Neural cell (in vitro differentiated cells): Measurements from ENCODE around the gene MTNR1B. TPM values are rescaled to one million over a fixed set of nuclear protein-coding genes. Genes with fewer than 3 reads are reported as not detected.

Experiments
- H2AFZ ChIP-seq: fragments of 200-600, 300-800 bp; sonication (generic), shearing (Covaris generic); 2 replicates; pipeline ENCODE4 v1.6.0; 2014; ENCODE audit warnings: low read depth, mild to moderate bottlenecking, antibody characterized with exemption, low read length, moderate library complexity
- H3F3A ChIP-seq: fragments of 200-600 bp; shearing (Covaris generic); 2 replicates; pipeline ENCODE4 v1.6.1; 2016; ENCODE audit warnings: mild to moderate bottlenecking, moderate library complexity, mixed read lengths, antibody characterized with exemption, low read length; ENCODE audit not compliant: insufficient read depth, poor library complexity, severe bottlenecking
- H3K27ac ChIP-seq: fragments of 200-600, 300-800 bp; sonication (generic), shearing (Covaris generic); 2 replicates; pipeline ENCODE4 v1.5.1; 2014; ENCODE audit warnings: mild to moderate bottlenecking, low read length, moderate library complexity
- H3K27me3 ChIP-seq: fragments of 300-800, 200-600 bp; sonication (generic), shearing (Covaris generic); 2 replicates; pipeline ENCODE4 v1.6.0; 2014; ENCODE audit warnings: mild to moderate bottlenecking, low read depth, low read length, moderate library complexity; ENCODE audit not compliant: insufficient read depth
- H3K36me3 ChIP-seq: fragments of 300-800, 200-600 bp; sonication (generic), shearing (Covaris generic); 2 replicates; pipeline ENCODE4 v1.5.1; 2014; ENCODE audit warnings: mild to moderate bottlenecking, antibody characterized with exemption, low read length, moderate library complexity; ENCODE audit not compliant: insufficient read depth
- H3K4me2 ChIP-seq: fragments of 300-800, 200-600 bp; sonication (generic), shearing (Covaris generic); 2 replicates; pipeline ENCODE4 v1.6.0; 2014; ENCODE audit warnings: mild to moderate bottlenecking, low read length
- H3K4me3 ChIP-seq: fragments of 300-800, 200-600 bp; sonication (generic), shearing (Covaris generic); 2 replicates; pipeline ENCODE4 v1.5.1; 2014; ENCODE audit warnings: mild to moderate bottlenecking, low read length, moderate library complexity
- H3K79me2 ChIP-seq: fragments of 200-600 bp; shearing (Covaris generic); replicated peaks from 2 replicates; pipeline ENCODE4 v1.6.0; 2014; ENCODE audit warnings: mild to moderate bottlenecking, low read length, moderate library complexity; ENCODE audit not compliant: insufficient read depth
- H3K9ac ChIP-seq: fragments of 300-800, 200-600 bp; sonication (generic), shearing (Covaris generic); 2 replicates; pipeline ENCODE4 v1.6.1; 2016; ENCODE audit warnings: mild to moderate bottlenecking, low read length, mixed read lengths
- H3K9me2 ChIP-seq: fragments of 200-600 bp; shearing (Covaris generic); 2 replicates; pipeline ENCODE4 v1.6.1; 2016; ENCODE audit warnings: mild to moderate bottlenecking, low read length, mixed read lengths; ENCODE audit not compliant: insufficient read depth
- H3K9me3 ChIP-seq: fragments of 200-600, 300-800 bp; sonication (generic), shearing (Covaris generic); 2 replicates; pipeline ENCODE4 v1.6.1; 2016; ENCODE audit warnings: mild to moderate bottlenecking, mixed run types, low read length, moderate library complexity, mixed read lengths
- H4K20me1 ChIP-seq: fragments of 200-600 bp; shearing (Covaris generic); 2 replicates; pipeline ENCODE4 v1.6.1; 2016; ENCODE audit warnings: mild to moderate bottlenecking, mixed run types; ENCODE audit not compliant: insufficient read depth
- EP300 ChIP-seq: fragments of 450-650 bp; conservative IDR thresholded peaks from 2 replicates; pipeline ENCODE4 v1.6.1; 2014; ENCODE audit warnings: antibody characterized with exemption, mild to moderate bottlenecking, moderate library complexity; ENCODE audit not compliant: poor library complexity, severe bottlenecking
- EZH2 ChIP-seq: fragments of 200-600, 300-800 bp; shearing (Covaris generic), sonication (generic); IDR thresholded peaks from 2 replicates; pipeline ENCODE4 v1.6.1; 2014; ENCODE audit warnings: antibody characterized with exemption, low read length, borderline replicate concordance, mild to moderate bottlenecking; ENCODE audit not compliant: insufficient read depth, poor library complexity, severe bottlenecking
- MXI1 ChIP-seq: fragments of 450-650 bp; conservative IDR thresholded peaks from 2 replicates; pipeline ENCODE4 v1.6.1; 2014; ENCODE audit warnings: antibody characterized with exemption, mild to moderate bottlenecking; ENCODE audit not compliant: poor library complexity, severe bottlenecking
- POLR2AphosphoS5 ChIP-seq: IDR thresholded peaks from 2 replicates; pipeline ENCODE4 v1.6.1; 2012
- RAD21 ChIP-seq: fragments of 450-650 bp; conservative IDR thresholded peaks from 2 replicates; pipeline ENCODE4 v1.6.1; 2014; ENCODE audit warnings: antibody characterized with exemption, mild to moderate bottlenecking, moderate library complexity
- SMC3 ChIP-seq: fragments of 450-650 bp; conservative IDR thresholded peaks from 2 replicates; pipeline ENCODE4 v1.6.1; 2014; ENCODE audit warnings: antibody characterized with exemption, mild to moderate bottlenecking, moderate library complexity; ENCODE audit not compliant: poor library complexity
- TAF1 ChIP-seq: IDR thresholded peaks from 2 replicates; pipeline ENCODE4 v1.6.1; 2012; ENCODE audit warnings: low read depth
- polyA plus RNA-seq: library from polyadenylated mRNA; depleted of rRNA; stranded (reverse); fragments of >200 nt; gene quantifications from 2 replicates; pipeline ENCODE4 v1.2.3, GENCODE V29; 2014
- TF ChIP-seq, protein P1 (sequence below): IDR thresholded peaks from 2 replicates; pipeline ENCODE4 v1.6.1; 2012; ENCODE audit warnings: borderline replicate concordance
- TF ChIP-seq, protein P2 (sequence below): fragments of 450-650 bp; IDR thresholded peaks from 2 replicates; pipeline ENCODE4 v1.5.1; 2014; ENCODE audit warnings: antibody characterized with exemption, mild to moderate bottlenecking, moderate library complexity; ENCODE audit not compliant: poor library complexity, severe bottlenecking

MTNR1B gene
- polyA plus RNA-seq, 1 donor from 2014 or later: not detected

DNA sequence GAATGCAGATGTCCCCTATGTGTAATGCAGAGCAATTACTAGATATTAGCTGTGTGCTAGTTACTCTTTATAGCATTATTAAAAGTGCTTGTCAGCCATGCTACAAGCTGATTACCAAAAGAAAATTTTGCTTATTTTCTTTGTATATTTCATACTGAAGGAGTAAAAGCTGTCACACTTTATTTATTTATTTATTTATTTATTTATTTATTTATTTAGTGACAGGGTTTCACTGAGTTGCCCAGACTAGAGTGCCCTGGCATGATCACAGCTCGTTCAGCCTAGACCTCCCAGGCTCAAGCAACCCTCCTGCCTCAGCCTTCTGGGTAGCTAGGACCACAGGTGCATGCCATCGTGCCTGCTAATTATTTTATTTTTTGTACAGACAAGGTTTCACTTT is 4.3 kb upstream of the MTNR1B start:
- no peak overlapping the region for H3K9ac ChIP-seq
- no peak overlapping the region for H2AFZ ChIP-seq
- H3K4me3 ChIP-seq: no peak overlapping the region
- H3K79me2 ChIP-seq: no peaks in the 10 kb centered on the region
- no peak overlapping the region for H3K27ac ChIP-seq
- H3K36me3 ChIP-seq: no peaks in the 10 kb centered on the region
- H3K4me2 ChIP-seq: no peak overlapping the region
- H3K9me3 ChIP-seq: no peaks in the 10 kb centered on the region
- H3F3A ChIP-seq: no peaks in the 10 kb centered on the region
- TF ChIP-seq MXI1 (no peak), TAF1 (no peak), EP300 (no peak), POLR2AphosphoS5 (no peak), EZH2 (no peak), SMC3 (no peak), RAD21 (no peak)
- TF ChIP-seq, protein P1, sequence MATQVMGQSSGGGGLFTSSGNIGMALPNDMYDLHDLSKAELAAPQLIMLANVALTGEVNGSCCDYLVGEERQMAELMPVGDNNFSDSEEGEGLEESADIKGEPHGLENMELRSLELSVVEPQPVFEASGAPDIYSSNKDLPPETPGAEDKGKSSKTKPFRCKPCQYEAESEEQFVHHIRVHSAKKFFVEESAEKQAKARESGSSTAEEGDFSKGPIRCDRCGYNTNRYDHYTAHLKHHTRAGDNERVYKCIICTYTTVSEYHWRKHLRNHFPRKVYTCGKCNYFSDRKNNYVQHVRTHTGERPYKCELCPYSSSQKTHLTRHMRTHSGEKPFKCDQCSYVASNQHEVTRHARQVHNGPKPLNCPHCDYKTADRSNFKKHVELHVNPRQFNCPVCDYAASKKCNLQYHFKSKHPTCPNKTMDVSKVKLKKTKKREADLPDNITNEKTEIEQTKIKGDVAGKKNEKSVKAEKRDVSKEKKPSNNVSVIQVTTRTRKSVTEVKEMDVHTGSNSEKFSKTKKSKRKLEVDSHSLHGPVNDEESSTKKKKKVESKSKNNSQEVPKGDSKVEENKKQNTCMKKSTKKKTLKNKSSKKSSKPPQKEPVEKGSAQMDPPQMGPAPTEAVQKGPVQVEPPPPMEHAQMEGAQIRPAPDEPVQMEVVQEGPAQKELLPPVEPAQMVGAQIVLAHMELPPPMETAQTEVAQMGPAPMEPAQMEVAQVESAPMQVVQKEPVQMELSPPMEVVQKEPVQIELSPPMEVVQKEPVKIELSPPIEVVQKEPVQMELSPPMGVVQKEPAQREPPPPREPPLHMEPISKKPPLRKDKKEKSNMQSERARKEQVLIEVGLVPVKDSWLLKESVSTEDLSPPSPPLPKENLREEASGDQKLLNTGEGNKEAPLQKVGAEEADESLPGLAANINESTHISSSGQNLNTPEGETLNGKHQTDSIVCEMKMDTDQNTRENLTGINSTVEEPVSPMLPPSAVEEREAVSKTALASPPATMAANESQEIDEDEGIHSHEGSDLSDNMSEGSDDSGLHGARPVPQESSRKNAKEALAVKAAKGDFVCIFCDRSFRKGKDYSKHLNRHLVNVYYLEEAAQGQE: no peak
- TF ChIP-seq, protein P2, sequence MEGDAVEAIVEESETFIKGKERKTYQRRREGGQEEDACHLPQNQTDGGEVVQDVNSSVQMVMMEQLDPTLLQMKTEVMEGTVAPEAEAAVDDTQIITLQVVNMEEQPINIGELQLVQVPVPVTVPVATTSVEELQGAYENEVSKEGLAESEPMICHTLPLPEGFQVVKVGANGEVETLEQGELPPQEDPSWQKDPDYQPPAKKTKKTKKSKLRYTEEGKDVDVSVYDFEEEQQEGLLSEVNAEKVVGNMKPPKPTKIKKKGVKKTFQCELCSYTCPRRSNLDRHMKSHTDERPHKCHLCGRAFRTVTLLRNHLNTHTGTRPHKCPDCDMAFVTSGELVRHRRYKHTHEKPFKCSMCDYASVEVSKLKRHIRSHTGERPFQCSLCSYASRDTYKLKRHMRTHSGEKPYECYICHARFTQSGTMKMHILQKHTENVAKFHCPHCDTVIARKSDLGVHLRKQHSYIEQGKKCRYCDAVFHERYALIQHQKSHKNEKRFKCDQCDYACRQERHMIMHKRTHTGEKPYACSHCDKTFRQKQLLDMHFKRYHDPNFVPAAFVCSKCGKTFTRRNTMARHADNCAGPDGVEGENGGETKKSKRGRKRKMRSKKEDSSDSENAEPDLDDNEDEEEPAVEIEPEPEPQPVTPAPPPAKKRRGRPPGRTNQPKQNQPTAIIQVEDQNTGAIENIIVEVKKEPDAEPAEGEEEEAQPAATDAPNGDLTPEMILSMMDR: no peak
- H3K27me3 ChIP-seq: peaks cover 29% of the 10 kb centered on the region
- H4K20me1 ChIP-seq: no peaks in the 10 kb centered on the region
- H3K9me2 ChIP-seq: no peaks in the 10 kb centered on the region

DNA sequence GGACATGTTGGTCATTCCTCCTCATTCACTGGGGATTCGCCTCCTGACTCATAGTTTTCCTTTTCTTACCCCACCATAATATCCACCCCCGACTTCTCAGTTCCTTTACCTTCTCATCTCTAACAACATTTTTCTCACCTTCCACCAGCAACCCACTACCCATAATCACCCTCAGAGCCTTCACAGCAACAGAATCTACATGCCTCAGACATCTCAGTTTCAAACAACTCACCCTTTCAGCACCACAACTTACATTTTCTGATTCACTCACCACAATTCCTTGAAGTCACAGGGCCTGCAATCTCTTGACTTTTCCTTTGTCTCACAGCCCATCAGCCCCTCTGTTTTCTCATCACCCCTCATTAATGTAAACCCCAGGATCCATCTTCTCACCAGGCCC is 2.3 kb upstream of the MTNR1B start:
- TF ChIP-seq EZH2: no peak
- TF ChIP-seq TAF1: no peak
- TF ChIP-seq, protein P1: no peak
- no peak for TF ChIP-seq SMC3
- no peak for TF ChIP-seq MXI1
- no peak for TF ChIP-seq EP300
- TF ChIP-seq POLR2AphosphoS5: no peak
- no peak for TF ChIP-seq RAD21
- TF ChIP-seq, protein P2: no peak
- H3F3A ChIP-seq: no peaks in the 10 kb centered on the region
- H2AFZ ChIP-seq: no peak overlapping the region
- peaks cover 34% of the 10 kb centered on the region for H3K27me3 ChIP-seq
- H3K79me2 ChIP-seq: no peaks in the 10 kb centered on the region
- H3K9me3 ChIP-seq: no peaks in the 10 kb centered on the region
- H3K27ac ChIP-seq: no peak overlapping the region
- H3K36me3 ChIP-seq: no peaks in the 10 kb centered on the region
- no peak overlapping the region for H3K4me2 ChIP-seq
- no peak overlapping the region for H3K4me3 ChIP-seq
- H3K9ac ChIP-seq: no peak overlapping the region
- no peaks in the 10 kb centered on the region for H4K20me1 ChIP-seq
- H3K9me2 ChIP-seq: no peaks in the 10 kb centered on the region
